K562 (cell line): ENCODE data around the gene INSIG1. TPM values are rescaled to one million over a fixed set of nuclear protein-coding genes. Genes with fewer than 3 reads are reported as not detected.
A peak's percentile ranks its signal among the peaks of the same experiment; 100 is the strongest.

ENCODE experiments used
- ATAC-seq: fragments of 200-7000 bp; cut with Tn5 transposase; 3 replicates; pipeline ENCODE4 v1.9.1; 2020; ENCODE audit warnings: moderate library complexity
- BruUV-seq: library from RNA; stranded (reverse); fragments of 400-500 nt; replicated peaks from 2 replicates; lab custom pipeline; 2021; lab: Mats Ljungman, UMichigan
- CTCF ChIA-PET: fragments of 300-600 bp; formaldehyde crosslinking; extraction: SDS; loops from one replicate; lab custom pipeline; 2021; ENCODE audit warnings: low intra/inter-chr PET ratio; lab: Yijun Ruan, JAX
- POLR2A ChIA-PET: fragments of 300-600, 350-650 bp; sonication (Branson Sonifier 250); formaldehyde crosslinking; extraction: SDS; loops from one replicate; lab custom pipeline; 2021; ENCODE audit warnings: antibody characterized with exemption, inconsistent platforms; lab: Yijun Ruan, JAX
- DNase-seq, 4 experiments: peaks; one replicate each; pipeline versions ENCODE4 v3.0.0 to v3.0.0-alpha.2; 2011 to 2018; ENCODE audit warnings: low spot score in 3 of 4, mixed read lengths in 3 of 4; ENCODE audit errors: extremely low read depth in 1 of 4
- FAIRE-seq: peaks from 2 replicates; lab custom pipeline; 2011; peaks lifted over from hg19 to GRCh38; lab: Jason Lieb, UNC
- H2AFZ ChIP-seq: 2 replicates; pipeline ENCODE4 v1.6.0; 2011; ENCODE audit warnings: low read depth, low read length, control low read depth, inconsistent platforms
- H3K27ac ChIP-seq: fragments of 200-600 bp; 3 replicates; pipeline ENCODE4 v1.8.0; 2011; ENCODE audit warnings: low read depth, mild to moderate bottlenecking, control low read depth, inconsistent platforms, low read length, moderate library complexity, mixed read lengths; ENCODE audit errors: extremely low read depth
- H3K27me3 ChIP-seq, 2 experiments: fragments of 300-600 bp in 1 of 2; 2 replicates in 1 of 2; 3 replicates in 1 of 2; pipeline versions ENCODE4 v1.6.0 to v1.8.0; 2011; ENCODE audit warnings: inconsistent platforms in 2 of 2, low read length in 2 of 2, mild to moderate bottlenecking in 1 of 2, mixed read lengths in 1 of 2, moderate library complexity in 1 of 2; ENCODE audit not compliant: control insufficient read depth in 2 of 2, insufficient read depth in 2 of 2
- H3K36me3 ChIP-seq: fragments of 300-600 bp; 3 replicates; pipeline ENCODE4 v1.8.0; 2011; ENCODE audit warnings: mild to moderate bottlenecking, low read length, inconsistent platforms; ENCODE audit not compliant: control insufficient read depth, insufficient read depth
- H3K4me1 ChIP-seq, 2 experiments: fragments of 200-600 bp in 1 of 2; replicated peaks in 1 of 2; 2 replicates in 1 of 2; 3 replicates in 1 of 2; pipeline versions ENCODE4 v1.5.1 to v1.8.0; 2011; ENCODE audit warnings: inconsistent platforms in 2 of 2, low read length in 2 of 2, mild to moderate bottlenecking in 1 of 2, mixed read lengths in 1 of 2, moderate library complexity in 1 of 2; ENCODE audit not compliant: control insufficient read depth in 2 of 2, insufficient read depth in 2 of 2
- H3K4me2 ChIP-seq: 2 replicates; pipeline ENCODE4 v1.6.1; 2011; ENCODE audit warnings: low read length, control low read depth, inconsistent platforms, mixed read lengths; ENCODE audit not compliant: insufficient read depth
- H3K4me3 ChIP-seq: fragments of 200-600 bp; sonication (generic), shearing (Covaris generic); 2 replicates; pipeline ENCODE4 v1.5.1; 2016; ENCODE audit warnings: control low read depth, inconsistent platforms
- H3K79me2 ChIP-seq: fragments of 200-600 bp; 3 replicates; pipeline ENCODE4 v1.8.0; 2011; ENCODE audit warnings: low read length, inconsistent platforms; ENCODE audit not compliant: control insufficient read depth, insufficient read depth
- H3K9ac ChIP-seq, 2 experiments: 2 replicates each; pipeline versions ENCODE4 v1.6.0 to v1.6.1; 2011; ENCODE audit warnings: low read depth in 2 of 2, low read length in 2 of 2, control low read depth in 1 of 2, inconsistent platforms in 1 of 2, mild to moderate bottlenecking in 1 of 2, mixed read lengths in 1 of 2; ENCODE audit not compliant: insufficient read depth in 1 of 2
- H3K9me1 ChIP-seq: one replicate; pipeline ENCODE4 v1.6.0; 2011; ENCODE audit warnings: inconsistent platforms, mild to moderate bottlenecking, low read length, moderate library complexity; ENCODE audit not compliant: control insufficient read depth, insufficient read depth
- H3K9me3 ChIP-seq: replicated peaks from 2 replicates; pipeline ENCODE4 v1.5.1; 2011; ENCODE audit warnings: low read depth, low read length, inconsistent platforms; ENCODE audit not compliant: control insufficient read depth, insufficient read depth
- H4K20me1 ChIP-seq: replicated peaks from 2 replicates; pipeline ENCODE4 v1.6.1; 2011; ENCODE audit warnings: low read length, inconsistent platforms, mixed read lengths; ENCODE audit not compliant: control insufficient read depth, insufficient read depth
- ARID1B ChIP-seq: fragments of 450-650 bp; IDR thresholded peaks from 2 replicates; pipeline ENCODE4 v1.6.1; 2016; ENCODE audit warnings: antibody characterized with exemption, mild to moderate bottlenecking, inconsistent platforms
- CBFB ChIP-seq: sonication (generic); formaldehyde crosslinking; IDR thresholded peaks from 2 replicates; pipeline ENCODE4 v1.4.0; 2020; ENCODE audit warnings: mild to moderate bottlenecking, missing genetic modification reagents
- CEBPB ChIP-seq: fragments of 450-650 bp; IDR thresholded peaks from 2 replicates; pipeline ENCODE4 v1.6.1; 2016; ENCODE audit warnings: missing genetic modification characterization, missing compliant biosample characterization
- FOXA3 ChIP-seq, 2 experiments: fragments of 450-650 bp in 1 of 2; sonication (generic) in 1 of 2; formaldehyde crosslinking; IDR thresholded peaks in 1 of 2; conservative IDR thresholded peaks in 1 of 2; 2 replicates each; pipeline versions ENCODE4 v1.4.0 to v1.8.0; 2020 to 2022; ENCODE audit warnings: mild to moderate bottlenecking in 2 of 2, missing genetic modification reagents in 1 of 2
- JUND ChIP-seq, 2 experiments: IDR thresholded peaks; 2 replicates in 1 of 2; 3 replicates in 1 of 2; pipeline ENCODE4 v1.6.1; 2011; ENCODE audit warnings: borderline replicate concordance in 2 of 2, low read depth in 2 of 2, low read length in 2 of 2, improper control_type of control experiment in 1 of 2, missing biosample characterization in 1 of 2, missing genetic modification characterization in 1 of 2, missing genetic modification reagents in 1 of 2
- KLF1 ChIP-seq: fragments of 450-650 bp; IDR thresholded peaks from 2 replicates; pipeline ENCODE4 v1.6.1; 2016; ENCODE audit warnings: missing genetic modification characterization, missing compliant biosample characterization
- LEF1 ChIP-seq: fragments of 450-650 bp; IDR thresholded peaks from 2 replicates; pipeline ENCODE4 v1.6.1; 2016; ENCODE audit warnings: mild to moderate bottlenecking
- MEIS2 ChIP-seq: fragments of 450-650 bp; IDR thresholded peaks from 2 replicates; pipeline ENCODE4 v1.6.1; 2014; ENCODE audit warnings: mild to moderate bottlenecking; ENCODE audit not compliant: partially characterized antibody
- NRF1 ChIP-seq, 2 experiments: fragments of 450-650 bp; IDR thresholded peaks in 1 of 2; conservative IDR thresholded peaks in 1 of 2; 2 replicates each; pipeline ENCODE4 v1.6.1; 2014; ENCODE audit warnings: mild to moderate bottlenecking in 2 of 2
- RBBP5 ChIP-seq: fragments of 200-600 bp; sonication (generic); IDR thresholded peaks from 2 replicates; pipeline ENCODE4 v1.6.1; 2012; ENCODE audit warnings: borderline replicate concordance, mild to moderate bottlenecking, low read length, control low read depth, inconsistent platforms; ENCODE audit not compliant: insufficient read depth, poor library complexity, severe bottlenecking
- SNIP1 ChIP-seq: fragments of 450-650 bp; IDR thresholded peaks from 2 replicates; pipeline ENCODE4 v1.7.1; 2017; ENCODE audit warnings: low read depth, mild to moderate bottlenecking
- SOX6 ChIP-seq: fragments of 450-650 bp; IDR thresholded peaks from 2 replicates; pipeline ENCODE4 v1.6.1; 2014; ENCODE audit warnings: mild to moderate bottlenecking
- SRF ChIP-seq, 2 experiments: fragments of 250-450, 450-650 bp in 1 of 2; sonication (Bioruptor Pico) in 1 of 2; sonication (generic) in 1 of 2; formaldehyde crosslinking; IDR thresholded peaks; 2 replicates each; pipeline versions ENCODE4 v1.5.0 to v1.5.1; 2020 to 2022; ENCODE audit warnings: mild to moderate bottlenecking in 1 of 2, missing genetic modification reagents in 1 of 2
- TEAD4 ChIP-seq, 2 experiments: sonication (generic) in 1 of 2; formaldehyde crosslinking in 1 of 2; IDR thresholded peaks; 2 replicates each; pipeline versions ENCODE4 v1.6.1 to v1.8.0; 2012 to 2022; ENCODE audit warnings: borderline replicate concordance in 1 of 2, inconsistent platforms in 1 of 2, low read length in 1 of 2, mild to moderate bottlenecking in 1 of 2, missing genetic modification reagents in 1 of 2
- ZNF12 ChIP-seq: sonication (generic); formaldehyde crosslinking; IDR thresholded peaks from 2 replicates; pipeline ENCODE4 v1.4.0; 2020; ENCODE audit warnings: mild to moderate bottlenecking, missing genetic modification reagents
- WGBS: fragments of 100-300 bp; shearing (Covaris generic); methylation state at CpG from one replicate; pipeline ENCODE4 v1.1.6; 2016; ENCODE audit warnings: low coverage, mixed read lengths; ENCODE audit not compliant: insufficient coverage; ENCODE audit errors: missing lambda C conversion rate; 5-methylcytosine and 5-hydroxymethylcytosine counted together
- in situ Hi-C: fragments of 300-500 bp; cut with MboI; formaldehyde crosslinking; loops from 4 replicates; pipeline ENCODE4 v1.15.0; 2018; ENCODE audit warnings: inconsistent platforms, mixed read lengths
- intact Hi-C: fragments of 100-400 bp; cut with micrococcal nuclease; formaldehyde crosslinking; loops from 2 replicates; pipeline ENCODE4 v1.14.2; 2022
- polyA plus RNA-seq, 8 experiments: library from polyadenylated mRNA; depleted of rRNA in 4 of 8; stranded (reverse) in 5 of 8; unstranded in 3 of 8; fragments of >200 nt; fragmentation: Nextera tagmentation in 2 of 8; fragmentation: Illumina TruSeq in 1 of 8; extraction: Ambion mirVana in 2 of 8; extraction: Trizol in 1 of 8; gene quantifications; 2 replicates each; pipeline versions ENCODE4 v1.2.1 to v1.2.3, GENCODE V29; 2011 to 2014; ENCODE audit warnings: inconsistent platforms in 1 of 8, missing spikeins in 1 of 8
- total RNA-seq, 7 experiments: library from RNA; depleted of rRNA in 6 of 7; stranded (reverse); fragments of >200 nt in 6 of 7; fragmentation: Illumina TruSeq in 2 of 7; extraction: Trizol in 2 of 7; gene quantifications; 2 replicates each; pipeline versions ENCODE4 v1.2.1 to v1.2.3, GENCODE V29; 2011 to 2021; ENCODE audit warnings: low replicate concordance in 1 of 7

The INSIG1 gene
- total and polyA plus RNA-seq, 9 of the 15 experiments (the other 6 are each of a cell fraction or from before 2014, with no cell fraction given) = 57.1 to 787 (median 238) TPM

DNA sequence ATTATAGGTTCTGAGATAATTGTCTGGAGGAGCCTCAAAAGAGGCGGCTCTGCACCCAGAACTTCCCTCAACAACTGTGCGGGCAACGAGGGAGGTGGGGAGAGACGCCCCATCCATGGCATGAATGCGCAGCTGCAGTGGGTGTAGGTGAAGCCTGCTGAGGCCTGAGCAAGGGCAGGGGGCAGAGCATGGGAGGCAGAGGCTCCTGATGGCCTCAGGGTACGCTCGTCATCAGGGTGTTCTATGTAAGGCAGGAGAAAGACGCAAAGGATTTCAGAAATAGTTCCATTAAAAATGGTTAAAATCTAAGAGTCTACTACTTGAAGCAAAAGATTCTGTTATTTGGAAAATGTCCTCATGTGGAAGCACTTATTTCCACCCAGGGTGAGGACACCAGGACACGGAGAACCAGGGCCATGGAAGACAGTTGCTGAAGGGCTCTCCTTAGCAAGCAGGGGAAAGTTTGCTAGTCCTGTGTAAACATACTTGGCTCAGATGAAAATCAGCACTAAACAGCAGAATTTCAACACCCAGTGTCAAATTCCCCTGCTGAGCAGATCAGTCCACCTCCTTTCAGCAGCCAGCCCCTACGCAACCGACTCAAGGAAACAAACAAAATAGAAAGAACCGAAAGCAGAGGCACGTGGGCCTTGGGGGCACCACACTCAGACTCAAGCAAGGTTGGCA lies 18.9 kb downstream of the INSIG1 start:
- peak overlapping the region; percentile 51 for H3K4me2 ChIP-seq
- no TSS peak for BruUV-seq
- 12% methylated on average over 13 of the region's 13 CpGs for WGBS
- CTCF ChIA-PET = no interaction called here
- DNase-seq = no peak
- TF ChIP-seq KLF1 = 0 out of 2 replicates have a peak, but pooled peaks have one; percentile 11
- TF ChIP-seq RBBP5 = peak; percentile 25
- no peak for TF ChIP-seq SNIP1
- no peak for TF ChIP-seq CBFB (CRISPR knock-in tag)
- TF ChIP-seq LEF1 = peak; percentile 51; the same call in 1 of the 2 replicates
- no peak for TF ChIP-seq SRF (CRISPR knock-in tag; IDR thresholded peaks at IDR 0.05)
- TF ChIP-seq SOX6 = peak; percentile 7; the same call in 1 of the 2 replicates
- TF ChIP-seq MEIS2 = peak; percentile 64
- TF ChIP-seq JUND (IDR thresholded peaks at IDR 0.05; ENCODE audit: borderline replicate concordance, low read depth, low read length) = no peak
- peak; percentile 29; the same call in 1 of the 3 replicates for TF ChIP-seq JUND (tag; IDR thresholded peaks at IDR 0.05; ENCODE audit: borderline replicate concordance, low read depth, low read length)
- TF ChIP-seq TEAD4 (IDR thresholded peaks at IDR 0.05; ENCODE audit: low read length) = peak; percentile 26; the same call in 1 of the 2 replicates
- TF ChIP-seq TEAD4 (CRISPR knock-in tag; IDR thresholded peaks at IDR 0.05; ENCODE audit: borderline replicate concordance) = no peak
- peak in 1 of 2 experiments; percentile 89; a peak in 2 of 4 replicates for TF ChIP-seq FOXA3 (CRISPR knock-in tag; conservative IDR thresholded peaks at IDR 0.05 in 1 of 2, IDR thresholded peaks at IDR 0.05 in 1 of 2)
- TF ChIP-seq ARID1B = peak; percentile 28; the same call in 1 of the 2 replicates
- peak; percentile 88 for TF ChIP-seq CEBPB
- peak; percentile 100 for TF ChIP-seq ZNF12 (CRISPR knock-in tag)
- TF ChIP-seq NRF1 (conservative IDR thresholded peaks at IDR 0.05 in 1 of 2, IDR thresholded peaks at IDR 0.05 in 1 of 2) = peak; percentile 40 to 42; a peak in 3 of 4 replicates
- TF ChIP-seq, all 486 proteins: peak for 12
- peak; percentile 26 for FAIRE-seq
- POLR2A ChIA-PET = interaction anchor here (0.6 to 1.3 kb wide), 4 partner anchors 8 to 85 kb away, joined by 3 to 6 read pairs (median 4); no protein-coding TSS in a partner anchor
- Histone ChIP-seq H3K27ac (no peak overlapping the region), H3K36me3 (no peaks in the 10 kb centered on the region), H3K9me1 (no peaks in the 10 kb centered on the region), H4K20me1 (no peaks in the 10 kb centered on the region), H3K9ac (0 out of 4 replicates have a peak overlapping the region, but pooled peaks of 1 of the 2 experiments have one; percentile 75), H3K4me1 (peaks cover 6 to 20% of the 10 kb centered on the region in 2 experiments; a peak in 4 of 5 replicates), H3K4me3 (no peak overlapping the region), H2AFZ (peak overlapping the region; percentile 72), H3K9me3 (no peaks in the 10 kb centered on the region), H3K79me2 (no peaks in the 10 kb centered on the region), H3K27me3 (peaks cover 3 to 36% of the 10 kb centered on the region in 2 experiments; a peak in 4 of 5 replicates)
- ATAC-seq = peak; percentile 74
- in situ Hi-C loops = no loop called here
- intact Hi-C loops = no loop called here
